Mucosa of descending colon (tissue), 3 donors: ENCODE results near the gene ABCA4. TPM values are rescaled to one million over a fixed set of nuclear protein-coding genes. Genes with fewer than 3 reads are reported as not detected.

ENCODE experiments used
- ATAC-seq: fragments of 200-7000 bp; cut with Tn5 transposase; one replicate; pipeline ENCODE4 v1.9.1; 2020; ENCODE audit warnings: mild to moderate bottlenecking, moderate library complexity
- DNase-seq, 3 donors: peaks; one replicate each; pipeline ENCODE4 v3.0.0-alpha.2; 2020
- H3K36me3 ChIP-seq: fragments of 200-600 bp; one replicate; pipeline ENCODE4 v1.8.0; 2021; ENCODE audit warnings: low read depth, mild to moderate bottlenecking
- H3K4me1 ChIP-seq: fragments of 200-600 bp; one replicate; pipeline ENCODE4 v1.8.0; 2021; ENCODE audit warnings: low read depth, mild to moderate bottlenecking
- H3K4me3 ChIP-seq: fragments of 200-600 bp; one replicate; pipeline ENCODE4 v1.8.0; 2021; ENCODE audit warnings: mild to moderate bottlenecking
- H3K9me3 ChIP-seq: fragments of 200-600 bp; one replicate; pipeline ENCODE4 v1.8.0; 2021; ENCODE audit warnings: mild to moderate bottlenecking
- intact Hi-C, 2 donors: fragments of 100-400 bp; cut with DNase I in 1 of 2; cut with micrococcal nuclease in 1 of 2; formaldehyde crosslinking; loops; one replicate each; pipeline versions ENCODE4 v1.11.0 to v1.11.1; 2022; cut with DNase I, micrococcal nuclease
- total RNA-seq, 3 donors: library from RNA; stranded (reverse); fragmentation: NEBNext Ultra II Directional in 2 of 3; extraction: Animal tissue kit (Norgen Biotek cat#: 25700) in 2 of 3; gene quantifications; one replicate each; pipeline versions ENCODE4 v1.2.1 to v1.2.4, GENCODE V29; 2021 to 2023
- TF ChIP-seq, protein P1 (sequence below): fragments of 200-600 bp; IDR thresholded peaks from one replicate; pipeline ENCODE4 v1.8.0; 2022; ENCODE audit warnings: antibody characterized with exemption, mild to moderate bottlenecking
- donor health status: DM: no; HTN: no; CAD: no; lungs with moderate emphysema.
- donor health status: DM: no; HTN: no; CAD: no.
- donor health status: DM: no; HTN: yes; CAD: no.

ABCA4 gene
- total RNA-seq, 3 donors from 2014 or later, result 0.34 to 1.0 TPM; not detected in 1

DNA sequence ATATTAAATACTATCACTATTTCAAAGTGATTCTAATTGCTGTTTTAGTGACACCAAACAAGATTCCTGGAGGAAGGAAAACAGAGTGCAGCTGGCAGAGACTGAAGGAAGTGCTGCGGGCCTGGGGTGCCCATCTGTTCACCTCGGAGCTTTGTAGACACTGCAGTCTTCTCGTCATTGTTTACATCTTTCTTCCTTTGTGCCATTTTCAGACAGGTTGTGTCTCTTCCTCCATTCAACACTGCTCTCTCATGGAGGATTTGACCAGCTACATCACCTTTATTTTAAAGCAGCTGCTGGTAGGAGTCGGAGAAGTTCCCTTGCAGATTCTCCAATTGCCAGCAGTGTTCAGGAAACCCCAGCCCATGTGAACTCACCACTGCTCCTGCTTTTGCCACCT is 37.3 kb downstream of the ABCA4 start:
- no peaks in the 10 kb centered on the region for H3K4me1 ChIP-seq
- TF ChIP-seq, protein P1, sequence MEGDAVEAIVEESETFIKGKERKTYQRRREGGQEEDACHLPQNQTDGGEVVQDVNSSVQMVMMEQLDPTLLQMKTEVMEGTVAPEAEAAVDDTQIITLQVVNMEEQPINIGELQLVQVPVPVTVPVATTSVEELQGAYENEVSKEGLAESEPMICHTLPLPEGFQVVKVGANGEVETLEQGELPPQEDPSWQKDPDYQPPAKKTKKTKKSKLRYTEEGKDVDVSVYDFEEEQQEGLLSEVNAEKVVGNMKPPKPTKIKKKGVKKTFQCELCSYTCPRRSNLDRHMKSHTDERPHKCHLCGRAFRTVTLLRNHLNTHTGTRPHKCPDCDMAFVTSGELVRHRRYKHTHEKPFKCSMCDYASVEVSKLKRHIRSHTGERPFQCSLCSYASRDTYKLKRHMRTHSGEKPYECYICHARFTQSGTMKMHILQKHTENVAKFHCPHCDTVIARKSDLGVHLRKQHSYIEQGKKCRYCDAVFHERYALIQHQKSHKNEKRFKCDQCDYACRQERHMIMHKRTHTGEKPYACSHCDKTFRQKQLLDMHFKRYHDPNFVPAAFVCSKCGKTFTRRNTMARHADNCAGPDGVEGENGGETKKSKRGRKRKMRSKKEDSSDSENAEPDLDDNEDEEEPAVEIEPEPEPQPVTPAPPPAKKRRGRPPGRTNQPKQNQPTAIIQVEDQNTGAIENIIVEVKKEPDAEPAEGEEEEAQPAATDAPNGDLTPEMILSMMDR, result no peak
- no peaks in the 10 kb centered on the region for H3K9me3 ChIP-seq
- ATAC-seq (peak; percentile 33), DNase-seq (no peak)
- intact Hi-C loops, result no loop called here
- no peaks in the 10 kb centered on the region for H3K36me3 ChIP-seq
- no peak overlapping the region for H3K4me3 ChIP-seq

DNA sequence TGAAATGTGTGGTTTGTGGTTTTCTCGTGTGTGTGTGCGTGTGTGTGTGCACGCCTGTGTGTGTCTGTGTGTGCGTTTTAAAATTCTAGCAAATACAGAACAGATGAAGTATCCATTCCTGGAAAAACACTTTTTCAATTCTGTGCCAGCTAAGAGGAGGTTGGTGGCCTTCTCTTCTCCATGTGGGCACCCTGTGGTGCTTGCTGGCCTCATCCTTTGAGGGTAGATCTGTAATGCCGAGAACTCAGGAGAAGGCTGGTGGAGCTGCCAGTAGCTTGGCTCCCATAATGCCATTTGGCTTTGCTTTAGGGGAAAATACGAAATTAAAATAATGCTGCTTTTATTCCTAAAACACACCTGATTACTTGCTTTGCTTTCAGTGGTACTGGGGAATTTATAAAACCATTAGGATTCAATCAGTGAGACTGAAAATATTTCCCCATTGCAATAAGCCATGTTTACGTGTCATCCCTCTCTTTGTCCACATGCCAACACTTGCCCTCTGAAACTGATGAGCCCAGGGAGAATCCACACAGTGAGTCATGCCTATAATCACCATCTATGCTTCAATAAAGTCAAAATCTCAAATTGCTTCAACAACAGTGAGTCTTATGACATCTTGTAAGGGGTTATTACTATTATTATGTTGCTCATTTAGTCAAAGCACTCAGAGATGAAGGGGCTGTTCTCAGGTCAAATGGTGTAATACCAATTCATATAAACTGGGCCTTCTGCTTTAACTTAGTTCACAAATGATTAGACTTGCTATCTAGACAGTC is 39.2 kb downstream of the ABCA4 start:
- no peaks in the 10 kb centered on the region for H3K9me3 ChIP-seq
- no peak for ATAC-seq
- H3K4me3 ChIP-seq, result no peak overlapping the region
- no peaks in the 10 kb centered on the region for H3K36me3 ChIP-seq
- no peak for DNase-seq
- intact Hi-C loops, result no loop called here
- TF ChIP-seq, protein P1, result no peak
- no peaks in the 10 kb centered on the region for H3K4me1 ChIP-seq

DNA sequence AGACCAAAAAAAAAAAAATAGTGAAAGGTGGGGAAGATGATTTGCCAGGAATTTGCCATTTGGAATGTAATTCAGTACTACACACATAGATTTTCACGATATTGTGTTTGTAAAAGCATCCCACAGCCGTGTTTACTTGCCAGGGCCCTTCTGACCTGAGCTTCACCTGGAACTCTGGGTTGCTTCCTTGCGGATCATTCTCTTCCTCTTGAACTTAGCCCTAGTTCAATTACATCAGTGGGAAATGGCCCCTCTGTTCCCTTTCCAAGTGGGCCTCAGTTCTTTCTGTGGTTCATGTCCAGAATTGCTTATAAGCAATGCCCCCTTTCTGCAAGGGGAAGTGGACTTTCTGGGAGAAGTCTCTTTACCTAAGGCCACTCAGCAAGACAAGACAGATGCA is 41.0 kb downstream of the ABCA4 start:
- no peaks in the 10 kb centered on the region for H3K4me1 ChIP-seq
- no peak for ATAC-seq
- intact Hi-C loops, result no loop called here
- no peaks in the 10 kb centered on the region for H3K9me3 ChIP-seq
- TF ChIP-seq, protein P1, result no peak
- no peak for DNase-seq
- H3K4me3 ChIP-seq, result no peak overlapping the region
- H3K36me3 ChIP-seq, result no peaks in the 10 kb centered on the region

DNA sequence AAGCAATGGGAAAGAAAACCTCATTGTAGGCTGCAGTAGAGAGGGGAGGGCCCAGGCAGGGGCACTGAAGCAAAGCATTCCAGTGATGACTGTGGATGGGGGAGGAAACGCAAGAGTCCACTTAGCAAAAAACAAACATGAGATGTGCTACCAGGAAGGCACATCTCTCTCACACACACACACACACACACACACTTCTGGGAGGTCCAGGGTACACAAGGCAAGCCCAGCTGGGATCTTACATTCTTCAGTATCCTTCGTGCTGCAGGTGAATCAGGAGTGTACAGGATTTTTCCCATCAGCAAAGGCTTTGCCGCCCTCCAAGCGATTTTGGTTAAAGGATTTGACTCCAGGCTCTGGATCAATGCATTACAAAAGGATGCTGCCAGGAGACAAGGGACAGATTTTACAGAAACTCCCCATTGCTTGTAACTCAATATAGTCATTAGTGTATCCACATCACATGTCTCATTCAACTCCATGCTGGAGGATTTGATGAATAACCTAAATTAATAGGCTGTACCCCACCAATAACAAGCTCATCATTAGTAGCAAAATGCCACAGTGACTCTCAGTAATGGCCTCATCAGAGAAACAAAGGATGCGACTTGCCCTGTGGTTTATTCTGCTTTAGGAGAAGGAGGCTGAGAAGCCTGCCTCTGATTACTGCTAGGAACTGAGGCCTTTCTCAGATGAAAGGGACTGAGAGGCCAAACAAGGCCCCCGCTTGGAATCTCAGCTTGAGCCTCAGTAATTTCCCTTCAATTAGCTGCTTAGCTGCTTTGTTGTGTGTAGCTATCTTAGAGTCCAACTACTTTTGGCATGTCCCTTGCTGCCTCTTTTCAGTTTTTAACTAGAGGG is 41.6 kb downstream of the ABCA4 start:
- Histone ChIP-seq H3K36me3 (no peaks in the 10 kb centered on the region), H3K4me3 (no peak overlapping the region), H3K9me3 (no peaks in the 10 kb centered on the region), H3K4me1 (no peaks in the 10 kb centered on the region)
- TF ChIP-seq, protein P1, result no peak
- intact Hi-C loops, result no loop called here
- ATAC-seq (no peak), DNase-seq (no peak)

DNA sequence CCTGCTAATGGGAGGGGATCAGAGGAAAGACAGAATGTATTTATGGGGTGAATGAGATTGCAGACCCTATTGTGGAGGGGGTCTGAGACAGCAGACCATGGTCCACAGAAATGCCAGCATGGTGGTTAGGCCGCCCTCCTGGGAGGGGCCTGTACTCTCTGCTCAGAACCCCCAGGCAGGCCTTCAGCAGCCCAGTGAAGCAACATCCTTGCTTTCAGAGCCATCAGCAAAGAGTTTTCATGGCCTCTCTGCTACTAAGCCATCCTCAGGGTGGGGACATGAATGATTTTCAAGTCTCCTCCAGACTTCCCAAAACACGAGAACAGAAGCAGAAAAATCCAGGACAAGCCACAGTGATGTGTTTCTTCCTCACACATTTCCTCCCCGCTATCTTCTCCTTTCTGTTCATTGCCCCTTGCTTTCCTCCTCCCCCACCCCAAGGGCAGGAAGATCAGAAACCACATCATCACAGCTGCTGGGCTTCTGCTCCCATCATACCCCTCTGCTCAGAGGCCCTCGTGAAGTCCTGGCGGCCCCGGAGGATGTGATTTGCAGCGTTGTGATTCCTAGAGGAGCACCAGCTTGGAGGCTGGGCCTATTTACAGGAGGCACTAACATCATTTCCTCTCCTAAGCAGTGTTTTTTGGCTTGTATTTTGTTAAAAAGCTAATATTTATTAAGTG is 48.0 kb downstream of the ABCA4 start:
- Histone ChIP-seq H3K4me1 (peaks cover 26% of the 10 kb centered on the region), H3K36me3 (no peaks in the 10 kb centered on the region), H3K4me3 (no peak overlapping the region), H3K9me3 (no peaks in the 10 kb centered on the region)
- ATAC-seq, result no peak
- TF ChIP-seq, protein P1, result no peak
- intact Hi-C loops, result no loop called here
- DNase-seq, result no peak
